ENCODE results near the gene CAMK1D. TPM values are rescaled to one million over a fixed set of nuclear protein-coding genes. Genes with fewer than 3 reads are reported as not detected.

CAMK1D gene
- total and polyA plus RNA-seq, 8 donors: 1.4 to 26.9 (median 3.9) TPM

DNA sequence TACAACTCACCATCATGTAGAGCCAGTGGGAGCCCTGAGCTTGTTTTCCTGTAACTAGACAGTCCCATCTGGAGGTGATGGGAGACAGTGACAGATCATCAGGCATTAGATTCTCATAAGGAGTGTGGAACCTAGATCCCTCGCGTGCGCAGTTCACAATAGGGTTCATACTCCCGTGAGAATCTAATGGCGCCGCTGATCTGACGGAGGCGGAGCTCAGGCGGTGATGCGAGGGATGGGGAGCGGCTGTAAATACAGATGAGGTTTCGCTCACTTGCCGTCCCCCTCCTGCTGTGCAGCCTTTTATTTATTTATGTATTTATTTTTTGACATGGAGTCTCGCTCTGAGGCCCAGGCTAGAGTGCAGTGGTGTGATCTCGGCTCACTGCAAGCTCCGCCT lies 139.3 kb downstream of the CAMK1D start:
- no peak for TF ChIP-seq EP300 (IDR thresholded peaks at IDR 0.05)
- no peak for TF ChIP-seq POLR2A (IDR thresholded peaks at IDR 0.05)
- TF ChIP-seq, protein P1, sequence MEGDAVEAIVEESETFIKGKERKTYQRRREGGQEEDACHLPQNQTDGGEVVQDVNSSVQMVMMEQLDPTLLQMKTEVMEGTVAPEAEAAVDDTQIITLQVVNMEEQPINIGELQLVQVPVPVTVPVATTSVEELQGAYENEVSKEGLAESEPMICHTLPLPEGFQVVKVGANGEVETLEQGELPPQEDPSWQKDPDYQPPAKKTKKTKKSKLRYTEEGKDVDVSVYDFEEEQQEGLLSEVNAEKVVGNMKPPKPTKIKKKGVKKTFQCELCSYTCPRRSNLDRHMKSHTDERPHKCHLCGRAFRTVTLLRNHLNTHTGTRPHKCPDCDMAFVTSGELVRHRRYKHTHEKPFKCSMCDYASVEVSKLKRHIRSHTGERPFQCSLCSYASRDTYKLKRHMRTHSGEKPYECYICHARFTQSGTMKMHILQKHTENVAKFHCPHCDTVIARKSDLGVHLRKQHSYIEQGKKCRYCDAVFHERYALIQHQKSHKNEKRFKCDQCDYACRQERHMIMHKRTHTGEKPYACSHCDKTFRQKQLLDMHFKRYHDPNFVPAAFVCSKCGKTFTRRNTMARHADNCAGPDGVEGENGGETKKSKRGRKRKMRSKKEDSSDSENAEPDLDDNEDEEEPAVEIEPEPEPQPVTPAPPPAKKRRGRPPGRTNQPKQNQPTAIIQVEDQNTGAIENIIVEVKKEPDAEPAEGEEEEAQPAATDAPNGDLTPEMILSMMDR (IDR thresholded peaks at IDR 0.05): no peak
- TF ChIP-seq POLR2AphosphoS5 (IDR thresholded peaks at IDR 0.05): no peak
- no peak overlapping the region for H3K27ac ChIP-seq
- no peak overlapping the region for H3K4me3 ChIP-seq
- H3K9me3 ChIP-seq: no peaks in the 10 kb centered on the region
- H3K4me1 ChIP-seq: peaks cover 0 to 19% (median 12%) of the 10 kb centered on the region in 4 donors
- H3K27me3 ChIP-seq: no peaks in the 10 kb centered on the region
- intact Hi-C loops (cut with DNase I; ENCODE audit: low total_unique reads): no loop called here
- no peak for DNase-seq
- H3K36me3 ChIP-seq: no peaks in the 10 kb centered on the region
- WGBS, 5 donors: 95 to 98% (median 97%) methylated on average over 16 of the region's 16 CpGs

DNA sequence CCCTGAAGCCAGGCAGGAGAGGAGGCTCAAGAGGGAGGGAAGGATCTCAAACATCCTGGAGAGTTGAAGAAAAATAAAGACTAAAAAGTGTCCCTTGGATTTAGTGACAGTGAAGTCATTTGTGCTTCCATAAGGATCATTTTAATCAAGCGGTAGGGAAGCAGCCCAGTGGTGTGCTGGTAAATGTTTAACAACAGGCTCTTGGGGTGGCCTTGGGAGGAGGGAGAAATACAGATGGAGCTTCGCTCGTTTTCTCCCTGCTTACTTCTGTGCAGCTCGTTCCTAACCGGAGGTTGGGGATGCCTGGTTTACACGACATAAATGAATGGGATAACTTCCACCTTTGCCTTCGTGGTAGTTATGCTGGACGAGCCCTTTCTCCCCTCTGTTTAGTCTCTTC lies 140.0 kb downstream of the CAMK1D start:
- no peaks in the 10 kb centered on the region for H3K36me3 ChIP-seq
- peaks cover 0 to 19% (median 12%) of the 10 kb centered on the region in 4 donors for H3K4me1 ChIP-seq
- DNase-seq: no peak
- no peaks in the 10 kb centered on the region for H3K9me3 ChIP-seq
- TF ChIP-seq EP300 (IDR thresholded peaks at IDR 0.05) (no peak), POLR2AphosphoS5 (IDR thresholded peaks at IDR 0.05) (no peak), POLR2A (IDR thresholded peaks at IDR 0.05) (no peak)
- TF ChIP-seq, protein P1 (IDR thresholded peaks at IDR 0.05): no peak
- no peak overlapping the region for H3K4me3 ChIP-seq
- H3K27me3 ChIP-seq: no peaks in the 10 kb centered on the region
- no peak overlapping the region for H3K27ac ChIP-seq
- 42 to 71% (median 45%) methylated on average over 7 to 8 of the region's 8 CpGs for WGBS, 5 donors
- intact Hi-C loops (cut with DNase I; ENCODE audit: low total_unique reads): no loop called here

DNA sequence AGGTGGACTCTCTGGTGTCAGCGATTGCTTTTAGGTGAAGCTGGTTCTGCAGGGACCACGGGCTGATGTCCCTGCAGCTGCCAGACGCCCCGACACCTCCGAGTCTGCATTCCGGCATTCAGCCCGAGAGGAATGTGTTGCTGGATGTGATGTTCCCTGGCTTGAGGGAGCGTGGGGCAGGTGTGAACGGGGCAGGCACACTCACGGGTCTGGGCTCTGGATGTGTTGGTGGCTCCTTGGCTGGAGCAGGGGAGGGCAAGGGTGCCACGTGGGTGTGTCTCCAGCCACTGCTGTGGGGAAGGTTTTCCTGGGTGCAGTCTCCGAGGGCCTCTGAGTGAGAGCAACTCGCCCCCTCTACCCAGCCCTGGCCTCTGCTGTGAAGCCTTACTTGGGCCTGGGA lies 140.5 kb downstream of the CAMK1D start:
- no peak overlapping the region for H3K4me3 ChIP-seq
- intact Hi-C loops (cut with DNase I; ENCODE audit: low total_unique reads): no loop called here
- no peaks in the 10 kb centered on the region for H3K27me3 ChIP-seq
- TF ChIP-seq POLR2AphosphoS5 (IDR thresholded peaks at IDR 0.05) (no peak), POLR2A (IDR thresholded peaks at IDR 0.05) (no peak), EP300 (IDR thresholded peaks at IDR 0.05) (no peak)
- TF ChIP-seq, protein P1 (IDR thresholded peaks at IDR 0.05): no peak
- WGBS, 5 donors: 49 to 67% (median 55%) methylated on average over 3 to 13 of the region's 13 CpGs
- DNase-seq: no peak
- H3K36me3 ChIP-seq: no peaks in the 10 kb centered on the region
- no peak overlapping the region for H3K27ac ChIP-seq
- peaks cover 0 to 18% (median 10%) of the 10 kb centered on the region in 4 donors for H3K4me1 ChIP-seq
- no peaks in the 10 kb centered on the region for H3K9me3 ChIP-seq

DNA sequence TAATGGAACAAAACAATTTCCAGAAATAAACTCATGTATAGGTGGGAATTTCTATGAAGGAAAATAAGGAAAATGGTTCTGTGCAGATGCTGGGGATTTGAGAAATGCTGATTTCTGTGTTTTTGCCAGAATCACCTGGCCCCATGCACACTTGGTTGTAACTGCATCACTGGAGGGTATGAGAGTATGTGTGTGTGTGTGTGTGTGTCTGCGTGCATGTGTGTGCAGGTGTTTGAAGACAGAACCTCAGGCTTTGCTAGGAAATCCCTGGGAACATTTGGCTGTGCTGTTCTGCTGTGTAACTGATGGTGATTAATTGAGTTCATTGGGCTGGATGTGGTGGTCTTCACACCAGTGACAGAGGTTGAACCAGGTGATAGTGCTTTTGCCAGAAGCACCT lies 141.6 kb downstream of the CAMK1D start:
- Histone ChIP-seq H3K9me3 (no peaks in the 10 kb centered on the region), H3K4me3 (no peak overlapping the region), H3K36me3 (no peaks in the 10 kb centered on the region), H3K27me3 (no peaks in the 10 kb centered on the region), H3K27ac (no peak overlapping the region), H3K4me1 (peaks cover 0 to 6% (median under 1%) of the 10 kb centered on the region in 4 donors)
- WGBS, 5 donors: 83 to 94% (median 89%) methylated on average over 1 of the region's 1 CpG
- intact Hi-C loops (cut with DNase I; ENCODE audit: low total_unique reads): no loop called here
- TF ChIP-seq POLR2A (IDR thresholded peaks at IDR 0.05): no peak
- TF ChIP-seq, protein P1 (IDR thresholded peaks at IDR 0.05): no peak
- no peak for TF ChIP-seq POLR2AphosphoS5 (IDR thresholded peaks at IDR 0.05)
- TF ChIP-seq EP300 (IDR thresholded peaks at IDR 0.05): no peak
- no peak for DNase-seq

All from stomach (tissue), 9 donors.